MM.1S (cell line): ENCODE measurements around the gene MAP3K20.

ENCODE experiments used
- EZH2phosphoT487 ChIP-seq: fragments of 300-600 bp; sonication (generic); IDR thresholded peaks from 2 replicates; pipeline ENCODE4 v1.6.1; 2018; ENCODE audit warnings: antibody characterized with exemption, low read length
- TF ChIP-seq, protein P1 (sequence below): fragments of 300-600 bp; sonication (generic); IDR thresholded peaks from 2 replicates; pipeline ENCODE4 v1.5.1; 2016; ENCODE audit warnings: antibody characterized with exemption, low read length, mixed read lengths

- TF ChIP-seq, protein P1, sequence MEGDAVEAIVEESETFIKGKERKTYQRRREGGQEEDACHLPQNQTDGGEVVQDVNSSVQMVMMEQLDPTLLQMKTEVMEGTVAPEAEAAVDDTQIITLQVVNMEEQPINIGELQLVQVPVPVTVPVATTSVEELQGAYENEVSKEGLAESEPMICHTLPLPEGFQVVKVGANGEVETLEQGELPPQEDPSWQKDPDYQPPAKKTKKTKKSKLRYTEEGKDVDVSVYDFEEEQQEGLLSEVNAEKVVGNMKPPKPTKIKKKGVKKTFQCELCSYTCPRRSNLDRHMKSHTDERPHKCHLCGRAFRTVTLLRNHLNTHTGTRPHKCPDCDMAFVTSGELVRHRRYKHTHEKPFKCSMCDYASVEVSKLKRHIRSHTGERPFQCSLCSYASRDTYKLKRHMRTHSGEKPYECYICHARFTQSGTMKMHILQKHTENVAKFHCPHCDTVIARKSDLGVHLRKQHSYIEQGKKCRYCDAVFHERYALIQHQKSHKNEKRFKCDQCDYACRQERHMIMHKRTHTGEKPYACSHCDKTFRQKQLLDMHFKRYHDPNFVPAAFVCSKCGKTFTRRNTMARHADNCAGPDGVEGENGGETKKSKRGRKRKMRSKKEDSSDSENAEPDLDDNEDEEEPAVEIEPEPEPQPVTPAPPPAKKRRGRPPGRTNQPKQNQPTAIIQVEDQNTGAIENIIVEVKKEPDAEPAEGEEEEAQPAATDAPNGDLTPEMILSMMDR: no peak
- no peak for TF ChIP-seq EZH2phosphoT487
These were observed 59.1 kb downstream of the MAP3K20 start for GRCh38 chr2:173134703-173135102.
